NCI-H82 treated with DMSO at 0.1 percent for 48 hours (cell line): Measurements from ENCODE around the gene DPYD.

Experiments
- DNase-seq: peaks from one replicate; lab custom pipeline; 2025; ENCODE audit not compliant: unreplicated experiment; lab: John Stamatoyannopoulos, UW

DPYD gene

GRCh38 chr1:97112442-97112841, 808.4 kb downstream of the DPYD start:
- DNase-seq, result no peak

GRCh38 chr1:97108179-97108578, 812.7 kb downstream of the DPYD start:
- no peak for DNase-seq

- DNase-seq, result no peak
These were observed 815.3 kb downstream of the DPYD start for GRCh38 chr1:97105531-97105930.

- no peak for DNase-seq
These were observed 819.3 kb downstream of the DPYD start for GRCh38 chr1:97101509-97101908.

GRCh38 chr1:97097404-97097925, 823.4 kb downstream of the DPYD start:
- DNase-seq, result no peak

GRCh38 chr1:97095764-97096163, 825.1 kb downstream of the DPYD start:
- no peak for DNase-seq

- no peak for DNase-seq
These were observed 826.4 kb downstream of the DPYD start for GRCh38 chr1:97094247-97094972.

GRCh38 chr1:97093741-97094140, 827.1 kb downstream of the DPYD start:
- no peak for DNase-seq

- no peak for DNase-seq
These were observed 828.0 kb downstream of the DPYD start for GRCh38 chr1:97092824-97093223.

GRCh38 chr1:97091679-97092078, 829.2 kb downstream of the DPYD start:
- no peak for DNase-seq

- DNase-seq, result no peak
These were observed 829.6 kb downstream of the DPYD start for GRCh38 chr1:97091263-97091662.

- no peak for DNase-seq
These were observed 830.1 kb downstream of the DPYD start for GRCh38 chr1:97090725-97091124.

- DNase-seq, result no peak
These were observed 831.7 kb downstream of the DPYD start for GRCh38 chr1:97089173-97089572.

- DNase-seq, result no peak
These were observed 832.4 kb downstream of the DPYD start for GRCh38 chr1:97088391-97088790.

- no peak for DNase-seq
These were observed 836.3 kb downstream of the DPYD start for GRCh38 chr1:97084546-97084945.

GRCh38 chr1:97082160-97082848, 838.5 kb downstream of the DPYD start:
- DNase-seq, result no peak

GRCh38 chr1:97078872-97079271, 842.0 kb downstream of the DPYD start:
- DNase-seq, result no peak

GRCh38 chr1:97077221-97077620, 843.6 kb downstream of the DPYD start:
- DNase-seq, result no peak

- no peak for DNase-seq
These were observed 846.1 kb downstream of the DPYD start for GRCh38 chr1:97074771-97075170.

GRCh38 chr1:97073936-97074335, 846.9 kb downstream of the DPYD start:
- no peak for DNase-seq

- DNase-seq, result no peak
These were observed 847.7 kb downstream of the DPYD start for GRCh38 chr1:97073169-97073568.

- DNase-seq, result no peak
These were observed 849.7 kb downstream of the DPYD start for GRCh38 chr1:97071173-97071572.
